Fibroblast of skin of back (primary cell): Measurements from ENCODE around the gene CUL4A.
"Not testable (repeated sequence)": the region's sequence is repeated elsewhere in the genome, so short reads cannot be mapped to it uniquely, and the experiment has no call there.

Experiments
- DNase-seq: peaks from one replicate; pipeline ENCODE4 v3.0.0-alpha.2; 2013

CUL4A gene

DNA sequence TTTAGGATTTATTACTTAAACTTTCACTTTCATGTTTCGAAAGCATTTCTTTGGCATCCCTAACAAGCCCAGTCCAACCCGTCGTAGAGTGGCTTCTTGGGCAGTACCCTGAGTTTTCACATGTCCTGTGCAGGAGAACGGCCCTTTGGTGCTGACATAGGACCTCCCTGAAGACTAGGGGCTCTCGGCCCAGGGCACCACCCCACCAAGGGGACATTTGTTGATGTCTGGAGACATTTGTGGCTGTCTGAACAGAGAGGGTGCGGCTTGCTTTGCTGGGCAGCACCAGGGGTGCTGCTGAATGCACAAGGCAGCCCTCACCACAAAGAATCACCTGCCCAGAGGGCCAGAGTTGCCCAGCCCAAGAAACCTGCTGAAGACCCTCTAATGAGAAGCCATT is 30.6 kb downstream of the CUL4A start:
- no peak for DNase-seq

GRCh38 chr13:113241623-113242022 is 32.2 kb downstream of the CUL4A start:
- DNase-seq = not testable (repeated sequence)

DNA sequence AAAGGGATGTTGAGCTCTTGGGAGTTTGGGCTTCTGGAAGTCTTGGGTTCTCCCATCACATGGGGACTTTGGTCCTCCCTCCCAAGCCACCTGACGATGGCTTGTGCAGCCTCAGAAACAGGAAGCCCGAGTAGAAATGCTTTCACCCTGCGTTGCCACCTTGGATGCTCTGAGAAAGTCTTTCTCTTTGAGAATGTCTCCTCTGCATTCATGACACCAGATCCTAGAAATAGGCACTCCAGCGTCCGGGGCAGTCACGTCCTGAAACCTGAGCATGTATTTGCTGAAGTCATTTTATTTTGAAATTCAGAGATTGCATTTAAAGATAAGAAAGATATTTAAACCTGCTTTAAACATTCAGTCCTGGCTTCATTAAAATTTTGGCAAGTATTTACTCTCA is 34.4 kb downstream of the CUL4A start:
- DNase-seq = no peak

DNA sequence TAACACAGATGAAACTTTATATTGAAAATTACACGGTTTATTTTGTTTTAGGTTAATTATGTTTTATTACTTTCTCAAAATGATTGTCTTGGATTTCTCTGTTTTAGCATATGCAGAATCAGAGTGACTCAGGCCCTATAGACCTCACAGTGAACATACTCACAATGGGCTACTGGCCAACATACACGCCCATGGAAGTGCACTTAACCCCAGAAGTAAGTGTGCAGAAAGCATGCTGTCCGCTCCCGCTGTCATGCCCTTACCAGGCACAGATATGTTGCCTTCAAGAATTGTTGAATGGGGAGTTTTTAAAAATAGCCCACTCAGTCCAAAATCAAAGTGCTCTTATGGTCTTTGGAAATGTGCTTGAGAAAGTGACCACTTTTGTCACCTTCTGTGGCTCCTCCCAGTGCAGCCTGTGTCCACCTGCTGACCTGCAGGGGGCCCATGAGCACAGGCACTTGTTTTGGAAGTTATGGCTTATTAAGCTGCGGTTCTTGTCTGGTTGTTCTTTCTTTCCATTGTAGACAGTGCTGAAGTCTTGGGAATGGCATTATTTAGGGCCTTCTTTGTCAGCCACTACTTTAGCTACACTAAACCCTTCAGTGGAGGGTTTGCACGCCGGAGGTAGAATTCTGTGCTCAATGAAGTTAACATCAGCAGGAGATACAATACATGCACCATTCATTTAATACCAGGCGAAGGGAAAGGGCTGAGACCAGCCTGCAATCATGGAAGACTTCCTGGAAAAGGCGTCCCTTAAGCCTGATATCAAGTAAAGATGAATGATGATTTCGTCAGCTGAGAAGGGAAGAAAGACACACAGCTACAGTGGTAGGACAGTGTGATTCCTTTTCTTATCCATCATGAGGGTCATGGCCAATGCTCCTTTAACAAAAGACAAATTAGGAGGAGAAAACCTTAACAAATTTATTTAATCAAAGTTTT is 36.7 kb downstream of the CUL4A start:
- DNase-seq = peak; percentile 4

GRCh38 chr13:113252516-113253095 is 43.2 kb downstream of the CUL4A start:
- no peak for DNase-seq

DNA sequence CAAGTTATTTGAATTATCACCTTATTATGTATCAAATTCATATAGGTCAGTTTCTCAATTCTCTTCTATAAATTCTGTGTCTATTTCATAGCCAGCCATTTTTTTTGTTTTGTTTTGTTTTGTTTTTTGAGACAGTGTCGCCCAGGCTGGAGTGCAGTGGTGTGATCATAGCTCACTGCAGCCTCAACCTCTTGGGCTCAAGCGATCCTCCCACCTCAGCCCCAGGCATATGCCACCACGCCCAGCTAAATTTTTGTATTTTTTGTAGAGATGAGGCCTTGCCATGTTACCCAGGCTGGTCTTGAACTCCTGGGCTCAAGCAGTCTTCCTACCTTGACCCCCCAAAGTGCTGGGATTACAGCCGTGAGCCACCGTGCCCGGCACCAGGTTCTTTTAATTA is 48.5 kb downstream of the CUL4A start:
- DNase-seq = not testable (repeated sequence)

DNA sequence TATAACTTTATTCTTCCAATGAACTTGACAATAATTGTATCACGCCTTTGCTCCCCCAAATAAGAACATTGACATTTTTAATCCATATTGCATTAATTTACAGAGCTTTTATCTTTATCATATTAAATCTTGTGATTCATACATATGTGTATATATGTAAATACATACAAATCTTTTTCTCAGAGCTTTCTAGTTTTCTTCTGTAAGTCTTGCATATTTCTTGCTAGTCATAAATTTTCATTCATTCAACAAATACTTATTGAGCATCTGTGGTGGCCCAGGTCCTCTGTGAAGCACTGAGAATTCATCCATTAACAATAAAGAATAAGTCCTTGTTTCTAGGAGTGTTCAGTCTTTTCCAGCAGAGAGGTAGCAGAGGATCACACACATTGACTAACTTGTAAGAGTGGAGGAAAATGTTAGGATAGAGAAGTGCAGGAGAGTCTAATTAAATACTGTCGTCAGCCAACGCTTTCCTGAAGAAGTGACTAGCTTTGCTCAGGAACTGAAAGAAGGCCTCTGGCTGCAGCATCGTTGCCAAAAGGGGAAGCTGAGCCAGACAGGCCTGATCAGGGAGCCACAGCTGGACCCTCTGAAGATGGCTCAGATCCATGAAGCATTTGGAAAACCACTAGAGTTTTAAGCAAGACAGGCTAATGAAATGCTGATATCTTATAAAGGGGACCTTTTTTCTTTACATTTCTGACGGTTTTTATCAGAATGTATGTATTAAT is 49.1 kb downstream of the CUL4A start:
- DNase-seq = no peak

- DNase-seq = no peak
Observed at GRCh38 chr13:113260996-113261395, 51.6 kb downstream of the CUL4A start.

DNA sequence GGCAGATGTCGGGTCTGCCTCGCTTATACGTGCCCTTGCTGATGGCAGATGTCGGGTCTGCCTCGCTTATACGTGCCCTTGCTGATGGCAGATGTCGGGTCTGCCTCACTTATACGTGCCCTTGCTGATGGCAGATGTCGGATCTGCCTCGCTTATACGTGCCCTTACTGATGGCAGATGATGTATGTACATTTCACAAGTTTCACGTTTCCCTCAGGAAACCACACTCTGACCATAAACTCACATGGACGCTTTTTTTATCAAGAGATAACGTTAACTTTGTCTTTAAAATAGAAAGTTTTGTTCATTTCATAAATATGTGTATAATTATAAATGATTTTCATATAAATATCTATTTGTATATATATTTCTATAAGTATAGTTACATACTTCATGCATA is 53.6 kb downstream of the CUL4A start:
- not testable (repeated sequence) for DNase-seq

DNA sequence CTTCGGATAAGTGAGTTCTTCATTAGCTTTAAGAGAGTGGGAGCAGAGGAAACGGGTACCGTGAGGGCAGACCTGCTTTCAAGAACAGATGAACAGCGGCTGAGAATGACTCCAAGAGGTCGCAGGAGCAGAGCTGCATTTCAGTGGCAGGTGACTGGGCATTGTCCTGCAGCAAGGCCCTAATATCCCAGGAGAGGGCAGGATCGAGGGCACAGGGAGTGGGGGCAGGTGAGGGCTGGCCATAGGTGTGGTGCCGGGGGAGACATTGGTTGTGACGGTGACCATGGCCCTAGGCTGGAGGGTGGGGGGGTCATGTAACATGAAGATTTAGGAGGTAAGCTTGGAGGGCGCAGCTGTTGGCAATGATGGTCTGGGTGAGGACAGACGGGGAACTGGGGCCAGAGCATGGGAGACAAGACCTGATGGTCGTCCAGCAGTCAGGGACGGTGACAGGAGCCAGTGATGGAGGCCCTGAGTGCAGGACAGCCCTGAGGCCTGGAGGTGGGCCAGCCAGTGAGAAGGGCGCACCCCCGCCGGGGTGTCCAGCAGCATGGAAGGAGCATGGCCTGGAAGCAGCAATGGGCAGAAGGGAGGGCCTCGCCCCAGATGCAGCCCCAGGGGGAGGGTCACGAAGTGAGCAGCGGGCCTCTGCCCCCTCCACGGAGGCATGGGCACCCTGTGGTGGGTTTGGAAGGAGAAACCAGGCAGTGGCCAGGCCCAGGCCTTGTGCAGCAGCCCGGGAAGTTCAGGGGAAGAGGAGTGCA is 58.4 kb downstream of the CUL4A start:
- DNase-seq = no peak

DNA sequence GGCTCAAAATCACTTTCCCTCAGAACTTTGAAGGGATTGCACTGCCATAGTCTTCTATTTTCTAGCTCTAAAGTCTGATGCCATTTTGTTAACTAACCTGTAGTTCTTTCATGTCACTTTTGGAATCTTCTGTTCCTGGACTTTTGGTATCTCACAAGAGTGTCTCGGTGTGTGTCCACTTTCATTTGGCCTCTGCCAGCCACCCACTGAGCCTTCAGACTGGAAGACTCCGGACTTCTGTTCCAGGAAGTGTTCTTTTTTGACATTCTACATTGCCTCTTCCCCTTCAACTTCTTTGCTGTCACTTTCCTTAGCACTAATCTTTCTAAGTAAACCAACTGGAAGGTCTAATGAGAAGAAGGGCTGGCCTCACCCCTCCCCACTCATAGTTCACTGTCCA is 62.6 kb downstream of the CUL4A start:
- DNase-seq = no peak

- no peak for DNase-seq
Observed at GRCh38 chr13:113272701-113273181, 63.3 kb downstream of the CUL4A start.

DNA sequence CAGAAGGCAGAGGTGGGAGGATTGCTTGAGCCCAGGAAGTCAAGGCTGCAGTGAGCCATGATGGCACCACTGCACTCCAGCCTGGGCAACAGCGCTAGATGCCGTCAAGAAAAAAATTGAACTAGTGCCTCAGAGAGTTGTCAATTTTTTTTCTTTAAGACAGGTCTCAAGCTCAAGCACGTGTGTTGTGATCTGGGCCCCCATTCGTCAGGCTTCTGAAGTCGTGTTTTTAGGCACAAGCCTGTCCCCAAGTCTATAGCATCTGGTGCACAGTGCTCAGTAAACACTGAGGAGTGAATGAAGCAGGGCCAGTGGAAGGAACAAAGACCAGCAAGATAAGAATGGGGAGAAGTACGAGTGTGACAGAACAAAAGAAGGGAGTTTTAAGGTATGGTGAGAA is 63.9 kb downstream of the CUL4A start:
- DNase-seq = no peak

- peak; percentile 53 for DNase-seq
Observed at GRCh38 chr13:113273851-113274590, 64.6 kb downstream of the CUL4A start.

DNA sequence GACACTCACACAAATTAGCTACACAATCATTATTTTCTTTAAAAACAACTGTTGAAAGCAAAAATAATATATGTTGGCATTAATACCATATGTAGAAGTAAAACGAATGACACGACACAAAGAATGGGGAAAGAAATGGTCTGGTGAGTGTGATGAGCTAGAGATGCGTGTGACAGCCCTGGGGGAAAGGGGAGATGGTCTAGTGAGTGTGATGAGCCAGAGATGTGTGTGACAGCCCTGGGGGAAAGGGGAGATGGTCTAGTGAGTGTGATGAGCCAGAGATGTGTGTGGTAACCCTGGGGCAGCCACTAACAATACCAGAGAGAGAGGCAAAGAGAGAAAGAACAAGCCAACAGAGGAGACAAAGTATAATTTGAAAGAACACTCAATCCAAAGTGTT is 65.3 kb downstream of the CUL4A start:
- no peak for DNase-seq

GRCh38 chr13:113275387-113275786 is 66.0 kb downstream of the CUL4A start:
- DNase-seq = peak; percentile 66

DNA sequence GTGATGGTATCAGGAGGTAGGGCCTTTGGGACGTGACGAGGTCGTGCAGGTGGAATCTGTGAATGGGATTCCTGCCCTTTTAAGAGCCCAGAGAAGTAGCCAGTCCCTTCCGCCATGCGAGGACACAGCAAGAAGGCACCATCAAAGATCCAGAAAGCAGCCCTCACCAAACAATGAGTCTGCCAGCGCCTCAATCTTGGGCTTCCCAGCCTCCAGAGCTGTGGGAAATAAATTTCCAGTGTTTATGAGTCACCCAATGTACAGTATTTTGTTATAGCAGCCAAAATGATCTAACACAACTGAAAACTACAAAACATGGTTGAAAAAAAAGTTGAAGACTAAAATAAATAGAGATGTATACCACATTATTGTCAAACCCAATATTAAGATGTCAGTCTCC is 70.7 kb downstream of the CUL4A start:
- DNase-seq = no peak

DNA sequence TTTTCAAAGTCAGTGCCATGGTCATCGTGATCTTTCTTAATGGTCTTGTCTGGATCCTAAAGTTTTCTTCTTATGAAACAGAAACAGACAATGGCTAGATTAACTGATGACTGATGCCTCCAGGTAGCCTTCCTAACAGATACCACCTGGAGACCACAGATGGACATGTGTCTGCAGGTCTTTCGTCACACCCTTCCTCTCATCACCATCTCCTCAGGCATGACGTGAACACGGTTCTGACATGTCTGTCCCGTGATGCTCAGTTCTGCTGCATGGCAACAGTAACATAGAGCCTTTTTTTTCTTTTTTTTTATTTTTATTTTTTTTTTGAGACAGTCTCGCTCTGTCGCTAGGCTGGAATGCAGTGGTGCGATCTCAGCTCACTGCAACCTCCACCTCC is 74.5 kb downstream of the CUL4A start:
- DNase-seq = no peak

DNA sequence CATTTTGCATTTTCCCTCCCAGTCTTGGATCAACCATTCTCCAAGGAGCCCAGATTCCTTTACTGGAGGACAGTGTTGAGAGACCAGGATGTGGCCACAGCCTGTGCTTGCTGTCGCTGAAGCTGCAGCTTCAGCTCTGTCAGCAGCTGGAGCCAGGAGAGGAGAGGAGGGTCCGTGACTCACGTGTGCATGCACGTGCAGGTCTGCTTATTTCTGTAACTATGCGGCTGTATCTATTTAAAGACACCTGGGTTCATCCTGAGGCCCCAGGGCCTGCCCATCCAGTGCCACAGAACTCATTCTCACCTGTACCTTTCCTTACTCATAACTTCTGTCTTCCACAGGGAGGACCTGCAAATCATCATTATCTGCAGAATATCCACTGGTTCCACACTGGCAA is 79.5 kb downstream of the CUL4A start:
- DNase-seq = no peak

DNA sequence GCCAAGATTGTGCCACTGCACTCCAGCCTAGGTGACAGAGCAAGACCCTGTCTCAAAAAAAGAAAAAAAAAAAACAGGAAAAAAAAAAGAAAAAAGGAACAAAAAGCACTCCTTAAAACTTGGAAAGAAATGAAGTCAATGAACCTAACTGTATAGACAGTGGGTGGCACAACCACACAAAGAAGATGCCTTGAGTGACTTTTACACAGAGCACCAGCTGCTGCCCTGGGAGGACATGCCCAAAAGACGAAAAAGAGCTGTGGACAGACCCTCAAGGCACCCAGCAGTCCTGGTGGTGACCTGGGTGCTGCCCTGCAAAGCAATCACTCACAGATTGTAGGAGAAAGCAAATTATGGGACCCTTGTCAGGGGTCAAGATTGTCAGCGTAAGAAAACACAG is 81.7 kb downstream of the CUL4A start:
- DNase-seq = no peak

- DNase-seq = no peak
Observed at GRCh38 chr13:113292021-113292862, 82.8 kb downstream of the CUL4A start.
